Measurements from ENCODE around the gene AMBRA1. TPM values are rescaled to one million over a fixed set of nuclear protein-coding genes. Genes with fewer than 3 reads are reported as not detected.

The AMBRA1 gene
- total and polyA plus RNA-seq, 2 donors (not counting 3 experiments of a cell fraction or from before 2014, with no cell fraction given): 18.4 to 32.4 TPM

DNA sequence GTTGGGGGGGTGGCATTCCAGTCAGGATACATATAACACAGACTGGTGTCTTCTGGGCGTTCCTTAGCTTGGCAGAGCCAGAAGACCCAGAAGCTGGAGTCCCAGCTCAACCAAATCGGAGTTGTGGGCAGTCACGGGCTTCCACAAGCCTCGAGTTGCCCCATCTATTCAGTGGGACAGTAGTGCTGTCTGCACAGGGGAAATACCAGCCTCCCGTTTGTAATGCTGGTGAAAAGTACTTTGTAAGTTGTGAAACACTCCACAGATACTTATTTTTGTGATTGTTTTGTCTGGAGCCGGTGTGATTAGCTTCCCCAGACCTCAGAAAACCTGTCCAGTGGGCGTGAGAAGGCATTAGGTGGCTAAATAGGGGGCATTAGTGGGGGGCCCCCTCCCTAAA lies 232.9 kb downstream of the AMBRA1 start:
- peaks cover 55% of the 10 kb centered on the region for H3K79me2 ChIP-seq (ENCODE audit: control insufficient read depth, insufficient read depth, low read length)
- DNase-seq (ENCODE audit: low read depth, low spot score) (no peak), FAIRE-seq (peak; percentile 4)
- peaks cover 4% of the 10 kb centered on the region for H4K20me1 ChIP-seq (replicated peaks; ENCODE audit: control insufficient read depth, extremely low read depth, insufficient read depth, low read length)
- H3K9me1 ChIP-seq (replicated peaks; ENCODE audit: control insufficient read depth, extremely low read depth, insufficient read depth, low read length): no peaks in the 10 kb centered on the region
- POLR2A ChIA-PET: no interaction called here
- H3K9ac ChIP-seq (replicated peaks; ENCODE audit: extremely low read depth, insufficient read depth, low read length): peak overlapping the region; percentile 53
- dilution Hi-C loops (cut with MboI; ENCODE audit: extremely low pct_ligation_motif_present, low sequenced_read_pairs): no loop called here
- H3K27me3 ChIP-seq (ENCODE audit: control insufficient read depth in 2 of 2, insufficient read depth in 2 of 2, low read length in 2 of 2): no peaks in the 10 kb centered on the region
- peaks cover 34% of the 10 kb centered on the region for H3K4me1 ChIP-seq (ENCODE audit: control insufficient read depth, extremely low read depth, insufficient read depth, low read length)
- TF ChIP-seq JUN (IDR thresholded peaks at IDR 0.05; ENCODE audit: borderline replicate concordance, insufficient read depth, insufficient read length, low read depth) (no peak), EZH2 (IDR thresholded peaks at IDR 0.05; ENCODE audit: borderline replicate concordance, low read depth, low read length, severe bottlenecking) (no peak), GATA2 (IDR thresholded peaks at IDR 0.05; ENCODE audit: insufficient read depth, insufficient read length, low read depth, low read length) (no peak), FOS (IDR thresholded peaks at IDR 0.05; ENCODE audit: borderline replicate concordance, insufficient read depth, low read length) (no peak), POLR2AphosphoS5 (IDR thresholded peaks at IDR 0.05; ENCODE audit: insufficient read depth, low read depth, low read length) (no peak), POLR2A (IDR thresholded peaks at IDR 0.05; ENCODE audit: low read depth, low read length) (no peak), MYC (IDR thresholded peaks at IDR 0.05; ENCODE audit: low read depth, low read length) (no peak)
- TF ChIP-seq, protein P1, sequence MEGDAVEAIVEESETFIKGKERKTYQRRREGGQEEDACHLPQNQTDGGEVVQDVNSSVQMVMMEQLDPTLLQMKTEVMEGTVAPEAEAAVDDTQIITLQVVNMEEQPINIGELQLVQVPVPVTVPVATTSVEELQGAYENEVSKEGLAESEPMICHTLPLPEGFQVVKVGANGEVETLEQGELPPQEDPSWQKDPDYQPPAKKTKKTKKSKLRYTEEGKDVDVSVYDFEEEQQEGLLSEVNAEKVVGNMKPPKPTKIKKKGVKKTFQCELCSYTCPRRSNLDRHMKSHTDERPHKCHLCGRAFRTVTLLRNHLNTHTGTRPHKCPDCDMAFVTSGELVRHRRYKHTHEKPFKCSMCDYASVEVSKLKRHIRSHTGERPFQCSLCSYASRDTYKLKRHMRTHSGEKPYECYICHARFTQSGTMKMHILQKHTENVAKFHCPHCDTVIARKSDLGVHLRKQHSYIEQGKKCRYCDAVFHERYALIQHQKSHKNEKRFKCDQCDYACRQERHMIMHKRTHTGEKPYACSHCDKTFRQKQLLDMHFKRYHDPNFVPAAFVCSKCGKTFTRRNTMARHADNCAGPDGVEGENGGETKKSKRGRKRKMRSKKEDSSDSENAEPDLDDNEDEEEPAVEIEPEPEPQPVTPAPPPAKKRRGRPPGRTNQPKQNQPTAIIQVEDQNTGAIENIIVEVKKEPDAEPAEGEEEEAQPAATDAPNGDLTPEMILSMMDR (IDR thresholded peaks at IDR 0.05; ENCODE audit: extremely low read depth in 1 of 2, insufficient read depth in 1 of 2, low read depth in 1 of 2, low read length in 2 of 2): no peak
- TF ChIP-seq, protein P2, sequence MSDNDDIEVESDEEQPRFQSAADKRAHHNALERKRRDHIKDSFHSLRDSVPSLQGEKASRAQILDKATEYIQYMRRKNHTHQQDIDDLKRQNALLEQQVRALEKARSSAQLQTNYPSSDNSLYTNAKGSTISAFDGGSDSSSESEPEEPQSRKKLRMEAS (IDR thresholded peaks at IDR 0.05; ENCODE audit: insufficient read depth, insufficient read length): no peak
- no peak overlapping the region for H2AFZ ChIP-seq (ENCODE audit: low read depth, low read length)
- no TSS peak for BruUV-seq (replicated peaks)
- intact Hi-C loops (cut with micrococcal nuclease): no loop called here
- H3K9me3 ChIP-seq (replicated peaks; ENCODE audit: control insufficient read depth, insufficient read depth, low read length): no peaks in the 10 kb centered on the region
- peak overlapping the region; percentile 80 for H3K27ac ChIP-seq (ENCODE audit: insufficient read depth, low read depth, low read length)
- peak overlapping the region; percentile 21 for H3K4me2 ChIP-seq (ENCODE audit: insufficient read depth, low read length)
- H3K36me3 ChIP-seq (ENCODE audit: control insufficient read depth in 2 of 2, extremely low read depth in 1 of 2, insufficient read depth in 2 of 2, low read length in 2 of 2): peaks cover 0 to 3% of the 10 kb centered on the region in 2 experiments
- H3K4me3 ChIP-seq (replicated peaks in 1 of 3; ENCODE audit: insufficient read depth in 1 of 3, low read depth in 1 of 3, low read length in 3 of 3): no peak overlapping the region
- CTCF ChIA-PET: interaction anchor here (1.1 to 11.6 kb wide), 5 partner anchors 8 to 46 kb away, joined by 3 to 200 read pairs (median 4); partner anchors contain the start of gene DGKZ
